OCI-LY1 (cell line): ENCODE measurements around the gene TACO1.

Experiments
- H2AFZ ChIP-seq: fragments of 200-600 bp; sonication (generic), shearing (Covaris generic); 2 replicates; pipeline ENCODE4 v1.6.0; 2014; ENCODE audit warnings: antibody characterized with exemption, mild to moderate bottlenecking, low read length
- H3F3A ChIP-seq: fragments of 200-600 bp; sonication (generic), shearing (Covaris generic); 2 replicates; pipeline ENCODE4 v1.6.0; 2014; ENCODE audit warnings: mild to moderate bottlenecking, antibody characterized with exemption, low read length, moderate library complexity; ENCODE audit not compliant: insufficient read depth
- H3K27ac ChIP-seq: fragments of 200-600 bp; sonication (generic); 2 replicates; pipeline ENCODE4 v1.5.1; 2014; ENCODE audit warnings: low read length, mixed run types, mild to moderate bottlenecking, low read depth; ENCODE audit not compliant: poor library complexity, severe bottlenecking
- H3K27me3 ChIP-seq: fragments of 200-600 bp; sonication (generic); 2 replicates; pipeline ENCODE4 v1.6.0; 2014; ENCODE audit warnings: antibody characterized with exemption, mild to moderate bottlenecking, low read length, moderate library complexity; ENCODE audit not compliant: insufficient read depth
- H3K36me3 ChIP-seq: fragments of 200-600 bp; sonication (generic); 2 replicates; pipeline ENCODE4 v1.6.1; 2014; ENCODE audit warnings: mild to moderate bottlenecking, antibody characterized with exemption, low read length, moderate library complexity, mixed read lengths; ENCODE audit not compliant: insufficient read depth
- H3K4me1 ChIP-seq: fragments of 200-600 bp; sonication (generic); 2 replicates; pipeline ENCODE4 v1.5.1; 2014; ENCODE audit warnings: mild to moderate bottlenecking, low read length, moderate library complexity; ENCODE audit not compliant: insufficient read depth, severe bottlenecking
- H3K4me2 ChIP-seq: fragments of 200-600 bp; sonication (generic), shearing (Covaris generic); 2 replicates; pipeline ENCODE4 v1.6.1; 2014; ENCODE audit warnings: low read length
- H3K4me3 ChIP-seq: fragments of 200-600 bp; sonication (generic); 2 replicates; pipeline ENCODE4 v1.5.1; 2014; ENCODE audit warnings: low read length, low read depth, mild to moderate bottlenecking, mixed read lengths; ENCODE audit not compliant: poor library complexity, severe bottlenecking
- H3K79me2 ChIP-seq: fragments of 200-600 bp; shearing (Covaris generic); 2 replicates; pipeline ENCODE4 v1.6.1; 2016; ENCODE audit warnings: mixed run types, low read length, mixed read lengths; ENCODE audit not compliant: insufficient read depth
- H3K9ac ChIP-seq: fragments of 200-600 bp; sonication (generic), shearing (Covaris generic); 2 replicates; pipeline ENCODE4 v1.6.1; 2014; ENCODE audit warnings: mild to moderate bottlenecking, low read length, mixed read lengths
- H3K9me2 ChIP-seq: fragments of 200-600 bp; sonication (generic), shearing (Covaris generic); 2 replicates; pipeline ENCODE4 v1.6.1; 2014; ENCODE audit warnings: low read depth, mild to moderate bottlenecking, low read length, mixed read lengths
- H3K9me3 ChIP-seq: fragments of 200-600 bp; shearing (Covaris generic); 2 replicates; pipeline ENCODE4 v1.6.1; 2014; ENCODE audit warnings: low read length, mixed read lengths
- H4K20me1 ChIP-seq: fragments of 200-600 bp; sonication (generic), shearing (Covaris generic); 2 replicates; pipeline ENCODE4 v1.6.0; 2016; ENCODE audit warnings: mild to moderate bottlenecking, low read length; ENCODE audit not compliant: insufficient read depth
- CTCF ChIP-seq: fragments of 200-600 bp; sonication (generic), shearing (Covaris generic); IDR thresholded peaks from 2 replicates; pipeline ENCODE4 v1.5.1; 2017; ENCODE audit warnings: mild to moderate bottlenecking, antibody characterized with exemption, low read length, moderate library complexity, mixed read lengths
- EZH2 ChIP-seq: fragments of 200-600 bp; sonication (generic), shearing (Covaris generic); IDR thresholded peaks from 2 replicates; pipeline ENCODE4 v1.8.0; 2017; ENCODE audit warnings: borderline replicate concordance, mixed run types, mild to moderate bottlenecking, antibody characterized with exemption, low read length, moderate library complexity, mixed read lengths

TACO1 gene

GRCh38 chr17:63653050-63653449, 52.4 kb downstream of the TACO1 start:
- Histone ChIP-seq H3K27ac (no peak overlapping the region), H2AFZ (no peak overlapping the region), H3F3A (no peaks in the 10 kb centered on the region), H3K9ac (no peak overlapping the region), H3K27me3 (no peaks in the 10 kb centered on the region), H3K36me3 (peaks cover 20% of the 10 kb centered on the region; the same call in 1 of the 2 replicates), H4K20me1 (no peaks in the 10 kb centered on the region), H3K9me2 (no peaks in the 10 kb centered on the region), H3K4me1 (no peaks in the 10 kb centered on the region), H3K79me2 (no peaks in the 10 kb centered on the region), H3K4me3 (no peak overlapping the region), H3K9me3 (no peaks in the 10 kb centered on the region), H3K4me2 (no peak overlapping the region)
- TF ChIP-seq CTCF (no peak), EZH2 (no peak)

DNA sequence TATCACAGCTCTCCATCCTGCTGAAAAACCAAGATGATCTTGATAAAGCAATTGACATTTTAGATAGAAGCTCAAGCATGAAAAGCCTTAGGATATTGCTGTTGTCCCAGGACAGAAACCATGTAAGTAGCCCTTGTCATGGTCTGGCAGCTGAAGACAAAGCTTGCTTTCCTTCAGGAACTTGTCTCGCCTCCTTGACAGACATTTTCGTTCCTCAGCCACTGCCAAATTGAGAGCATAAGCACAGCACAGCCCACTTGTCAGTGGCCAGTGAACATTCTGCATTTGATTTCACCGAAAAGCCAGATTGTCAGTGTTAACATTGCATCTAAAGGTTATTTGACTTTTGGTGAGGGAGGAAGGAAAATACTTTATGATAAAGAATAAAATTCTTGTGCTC, 57.1 kb downstream of the TACO1 start:
- no peak for TF ChIP-seq EZH2
- TF ChIP-seq CTCF = no peak
- H3K9ac ChIP-seq = no peak overlapping the region
- H3K9me3 ChIP-seq = no peaks in the 10 kb centered on the region
- no peaks in the 10 kb centered on the region for H3K79me2 ChIP-seq
- H3F3A ChIP-seq = no peaks in the 10 kb centered on the region
- H3K4me3 ChIP-seq = no peak overlapping the region
- H3K4me2 ChIP-seq = no peak overlapping the region
- H2AFZ ChIP-seq = no peak overlapping the region
- no peak overlapping the region for H3K27ac ChIP-seq
- no peaks in the 10 kb centered on the region for H3K9me2 ChIP-seq
- H3K4me1 ChIP-seq = no peaks in the 10 kb centered on the region
- no peaks in the 10 kb centered on the region for H4K20me1 ChIP-seq
- H3K27me3 ChIP-seq = no peaks in the 10 kb centered on the region
- peaks cover 29% of the 10 kb centered on the region; the same call in 1 of the 2 replicates for H3K36me3 ChIP-seq
